Heart right ventricle (tissue), 16 donors: ENCODE results near the gene PRKCQ. TPM values are rescaled to one million over a fixed set of nuclear protein-coding genes. Genes with fewer than 3 reads are reported as not detected.

Experiments used
- ATAC-seq, 8 donors: fragments of 200-7000 bp; cut with Tn5 transposase; one replicate each; pipeline ENCODE4 v1.9.1; 2020; ENCODE audit warnings: mild to moderate bottlenecking in 8 of 8, moderate library complexity in 8 of 8, moderate number of reproducible peaks in 1 of 8
- DNase-seq, 2 donors: peaks; one replicate each; pipeline ENCODE4 v3.0.0-alpha.2; 2020
- H3K27ac ChIP-seq, 10 donors: fragments of 200-600 bp; sonication (generic) in 2 of 10; one replicate each; pipeline versions ENCODE4 v1.5.0 to v1.8.0; 2020 to 2022; ENCODE audit warnings: mild to moderate bottlenecking in 3 of 10
- H3K27me3 ChIP-seq, 7 donors: fragments of 200-600 bp; one replicate each; pipeline ENCODE4 v1.8.0; 2021 to 2022; ENCODE audit warnings: mild to moderate bottlenecking in 2 of 7
- H3K36me3 ChIP-seq, 9 donors: fragments of 200-600 bp; sonication (generic) in 1 of 9; one replicate each; pipeline versions ENCODE4 v1.5.0 to v1.8.0; 2020 to 2022; ENCODE audit warnings: mild to moderate bottlenecking in 2 of 9
- H3K4me1 ChIP-seq, 9 donors: fragments of 200-600 bp; sonication (generic) in 1 of 9; one replicate each; pipeline versions ENCODE4 v1.5.0 to v1.8.0; 2020 to 2022; ENCODE audit warnings: mild to moderate bottlenecking in 4 of 9
- H3K4me3 ChIP-seq, 10 donors: fragments of 200-600 bp; sonication (generic) in 2 of 10; one replicate each; pipeline versions ENCODE4 v1.5.0 to v1.8.0; 2020 to 2022; ENCODE audit warnings: mild to moderate bottlenecking in 7 of 10, moderate library complexity in 2 of 10
- H3K9me3 ChIP-seq, 11 donors: fragments of 200-600 bp in 10 of 11; sonication (generic) in 2 of 11; one replicate each; pipeline versions ENCODE4 v1.5.0 to v1.8.0; 2013 to 2022; ENCODE audit warnings: mild to moderate bottlenecking in 2 of 11, control low read depth in 1 of 11, moderate library complexity in 1 of 11
- WGBS, 2 donors: extraction: QIAGEN DNeasy Blood & Tissue Kit; methylation state at CpG; one replicate each; pipeline ENCODE4 v1.1.7; 2013; ENCODE audit warnings: inconsistent platforms in 1 of 2; 5-methylcytosine and 5-hydroxymethylcytosine counted together
- intact Hi-C, 10 donors: fragments of 100-400 bp; cut with DNase I; formaldehyde crosslinking; loops; one replicate each; pipeline versions ENCODE4 v1.11.1 to v1.14.2; 2022
- polyA plus RNA-seq, 2 donors: library from polyadenylated mRNA; stranded (reverse); fragments of 200-250 nt; gene quantifications; one replicate each; pipeline ENCODE4 v1.2.3, GENCODE V29; 2013
- total RNA-seq, 10 donors: library from RNA; stranded (reverse); fragmentation: NEBNext Ultra II Directional in 3 of 10; extraction: Animal tissue kit (Norgen Biotek cat#: 25700) in 3 of 10; gene quantifications; one replicate each; pipeline versions ENCODE4 v1.2.1 to v1.2.4, GENCODE V29; 2021 to 2023
- TF ChIP-seq, protein P1 (sequence below), 9 donors: fragments of 200-600 bp; sonication (generic) in 2 of 9; IDR thresholded peaks; one replicate each; pipeline versions ENCODE4 v1.5.0 to v1.8.0; 2021 to 2022; ENCODE audit warnings: antibody characterized with exemption in 9 of 9, mild to moderate bottlenecking in 5 of 9, moderate library complexity in 1 of 9
- donor health status: Arrhythmogenic right ventricular cardiomyopathy.
- donor health status: ischemic (EF 13 %, LVEDD 7.1; RV severe dilation, severe dysfunction).
- donor health status: healthy with polysubstance abuse.
- donor health status: DM: no; HTN: yes; CAD: no.
- donor health status: DM: no; HTN: no; CAD: no.
- donor health status: ischemic (EF 25% LVEDD 6.9; RV normal size, moderate dysfunction).
- donor health status: ischemic (EF 25% LVEDD 5.7; RV mildly dilated, moderate dysfunction).
- donor health status: healthy.
- donor health status: DM: yes; HTN: yes; CAD: no.
- donor health status: Ischemic cardiomyopathy.
- donor health status: ischemic (EF 35%, LVEDD 5.7; RV mildly dilated, moderate dysfunction).
- donor health status: nonischemic (EF 11% LVEDD 7.7; RV severe dilation, severe dysfunction).
- donor health status: DM: yes; HTN: yes; CAD: no.
- donor health status: PGD.
- donor health status: ischemic (EF 29% LVEDD 5.4; RV normal size, mild dysfunction).
- donor health status: nonischemic (EF 23%, LVEDD 6.1; RV moderate dilation, normal function).

PRKCQ gene
- total and polyA plus RNA-seq, 12 donors: 0.04 to 2.0 (median 0.27) TPM; not detected in 2

GRCh38 chr10:6430423-6430980, 149.6 kb downstream of the PRKCQ start:
- no peaks in the 10 kb centered on the region for H3K4me1 ChIP-seq
- no peaks in the 10 kb centered on the region for H3K9me3 ChIP-seq
- WGBS, 2 donors: 90% methylated on average over 21 of the region's 21 CpGs
- TF ChIP-seq, protein P1, sequence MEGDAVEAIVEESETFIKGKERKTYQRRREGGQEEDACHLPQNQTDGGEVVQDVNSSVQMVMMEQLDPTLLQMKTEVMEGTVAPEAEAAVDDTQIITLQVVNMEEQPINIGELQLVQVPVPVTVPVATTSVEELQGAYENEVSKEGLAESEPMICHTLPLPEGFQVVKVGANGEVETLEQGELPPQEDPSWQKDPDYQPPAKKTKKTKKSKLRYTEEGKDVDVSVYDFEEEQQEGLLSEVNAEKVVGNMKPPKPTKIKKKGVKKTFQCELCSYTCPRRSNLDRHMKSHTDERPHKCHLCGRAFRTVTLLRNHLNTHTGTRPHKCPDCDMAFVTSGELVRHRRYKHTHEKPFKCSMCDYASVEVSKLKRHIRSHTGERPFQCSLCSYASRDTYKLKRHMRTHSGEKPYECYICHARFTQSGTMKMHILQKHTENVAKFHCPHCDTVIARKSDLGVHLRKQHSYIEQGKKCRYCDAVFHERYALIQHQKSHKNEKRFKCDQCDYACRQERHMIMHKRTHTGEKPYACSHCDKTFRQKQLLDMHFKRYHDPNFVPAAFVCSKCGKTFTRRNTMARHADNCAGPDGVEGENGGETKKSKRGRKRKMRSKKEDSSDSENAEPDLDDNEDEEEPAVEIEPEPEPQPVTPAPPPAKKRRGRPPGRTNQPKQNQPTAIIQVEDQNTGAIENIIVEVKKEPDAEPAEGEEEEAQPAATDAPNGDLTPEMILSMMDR (IDR thresholded peaks at IDR 0.05): no peak
- no peaks in the 10 kb centered on the region for H3K36me3 ChIP-seq
- H3K27ac ChIP-seq: no peak overlapping the region
- H3K27me3 ChIP-seq: peaks cover 0 to 6% (median 0%) of the 10 kb centered on the region in 7 donors
- DNase-seq (no peak), ATAC-seq (no peak)
- H3K4me3 ChIP-seq: no peak overlapping the region
- intact Hi-C loops: loop anchor here in 1 of 10 donors (5.0 kb wide), 1 partner anchor 242 kb away; no protein-coding TSS in a partner anchor

GRCh38 chr10:6427357-6427959, 152.6 kb downstream of the PRKCQ start:
- no peak overlapping the region for H3K4me3 ChIP-seq
- TF ChIP-seq, protein P1 (IDR thresholded peaks at IDR 0.05): no peak
- intact Hi-C loops: no loop called here
- 89 to 91% methylated on average over 10 of the region's 10 CpGs for WGBS, 2 donors
- H3K36me3 ChIP-seq: no peaks in the 10 kb centered on the region
- no peaks in the 10 kb centered on the region for H3K4me1 ChIP-seq
- H3K27ac ChIP-seq: no peak overlapping the region
- no peak for ATAC-seq
- DNase-seq: no peak
- H3K27me3 ChIP-seq: no peaks in the 10 kb centered on the region
- no peaks in the 10 kb centered on the region for H3K9me3 ChIP-seq

DNA sequence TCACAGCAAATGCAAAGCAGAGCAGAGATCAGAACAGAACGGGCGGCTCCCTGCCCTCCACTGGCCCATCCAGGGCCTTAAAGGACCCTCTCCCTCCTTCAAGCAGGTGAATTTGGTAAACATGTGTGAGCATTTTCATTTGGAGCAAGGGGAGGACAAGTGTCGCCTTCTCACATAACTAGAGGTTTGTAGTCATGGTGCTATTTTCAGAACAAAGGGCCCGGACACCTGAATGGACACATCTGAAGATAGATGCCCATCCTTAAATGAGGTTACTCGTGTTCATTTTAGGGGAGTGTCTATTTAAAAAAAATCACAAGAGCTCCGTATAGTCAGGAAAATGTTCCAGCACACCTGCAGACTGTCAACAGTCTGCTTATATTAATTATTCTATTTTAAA, 153.8 kb downstream of the PRKCQ start:
- TF ChIP-seq, protein P1 (IDR thresholded peaks at IDR 0.05): no peak
- 86 to 87% methylated on average over 6 of the region's 6 CpGs for WGBS, 2 donors
- H3K4me3 ChIP-seq: no peak overlapping the region
- H3K27ac ChIP-seq: no peak overlapping the region
- H3K9me3 ChIP-seq: no peaks in the 10 kb centered on the region
- H3K4me1 ChIP-seq: no peaks in the 10 kb centered on the region
- intact Hi-C loops: no loop called here
- no peak for DNase-seq
- H3K27me3 ChIP-seq: peaks cover 0 to 3% (median 0%) of the 10 kb centered on the region in 7 donors
- H3K36me3 ChIP-seq: no peaks in the 10 kb centered on the region
- no peak for ATAC-seq

DNA sequence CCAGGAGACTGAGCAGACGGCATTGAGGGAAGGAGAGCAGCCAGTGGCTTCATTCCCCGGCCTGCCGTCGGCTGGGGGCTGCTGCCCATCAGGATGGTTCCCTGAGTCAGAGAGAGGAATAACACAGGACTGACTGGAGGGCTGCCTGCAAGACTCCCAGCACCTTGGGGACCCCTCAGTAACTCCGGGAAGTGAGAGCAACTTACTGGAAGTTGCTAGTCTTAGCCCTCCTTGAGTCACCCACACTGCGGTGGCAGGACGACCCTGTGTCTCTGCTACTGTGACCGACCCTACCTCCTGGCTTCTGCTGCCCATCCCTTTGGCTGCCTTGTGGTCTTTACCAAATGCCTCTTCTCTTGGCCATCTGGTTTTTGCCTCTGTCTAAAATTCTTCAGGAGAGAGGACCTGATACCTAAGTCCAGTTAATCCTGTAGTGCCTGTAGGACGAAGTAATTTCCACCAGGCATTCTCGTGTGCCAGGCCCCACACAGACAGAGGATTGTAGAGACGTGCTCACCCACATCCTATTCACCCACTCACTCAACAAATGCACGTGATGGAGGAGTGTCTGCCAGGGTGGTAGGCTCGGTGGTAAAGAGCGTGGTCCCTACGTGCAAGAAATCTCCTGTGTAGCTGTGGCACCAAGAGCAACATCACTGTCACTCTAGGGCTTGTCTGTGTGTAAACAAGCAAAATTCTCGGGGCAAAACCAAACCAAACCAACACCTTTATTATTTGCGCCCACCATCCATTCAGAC, 156.5 kb downstream of the PRKCQ start:
- DNase-seq: no peak
- no peaks in the 10 kb centered on the region for H3K4me1 ChIP-seq
- no peaks in the 10 kb centered on the region for H3K36me3 ChIP-seq
- H3K4me3 ChIP-seq: no peak overlapping the region
- no peak for ATAC-seq
- H3K27ac ChIP-seq: no peak overlapping the region
- TF ChIP-seq, protein P1 (IDR thresholded peaks at IDR 0.05): no peak
- peaks cover 0 to 8% (median 0%) of the 10 kb centered on the region in 7 donors for H3K27me3 ChIP-seq
- intact Hi-C loops: no loop called here
- H3K9me3 ChIP-seq: no peaks in the 10 kb centered on the region
- 83 to 85% methylated on average over 17 of the region's 17 CpGs for WGBS, 2 donors
